ENCODE results near the gene MUC4.

- TF ChIP-seq CTCF (IDR thresholded peaks at IDR 0.05), result no peak
- no peak for TF ChIP-seq POLR2AphosphoS5 (IDR thresholded peaks at IDR 0.05)
- TF ChIP-seq POLR2A (IDR thresholded peaks at IDR 0.05), result no peak
These were observed 14.4 kb upstream of the MUC4 start for GRCh38 chr3:195825857-195826804.

All from prostate gland (tissue), 2 donors.